H9 (cell line): ENCODE measurements around the gene CYB5B. TPM values are rescaled to one million over a fixed set of nuclear protein-coding genes. Genes with fewer than 3 reads are reported as not detected.
A peak's percentile ranks its signal among the peaks of the same experiment; 100 is the strongest.

Source experiments
- DNase-seq: peaks from one replicate; pipeline ENCODE4 v3.0.0-alpha.2; 2017
- H2AFZ ChIP-seq: one replicate; pipeline ENCODE4 v1.6.1; 2013; ENCODE audit warnings: mild to moderate bottlenecking, low read length, control low read depth, moderate library complexity
- H2AK5ac ChIP-seq: 2 replicates; pipeline ENCODE4 v1.6.1; 2013; ENCODE audit warnings: low read length, control low read depth, mixed read lengths; ENCODE audit not compliant: insufficient read length
- H2BK120ac ChIP-seq: one replicate; pipeline ENCODE4 v1.6.1; 2013; ENCODE audit warnings: low read depth, mild to moderate bottlenecking, low read length, control low read depth, inconsistent platforms; ENCODE audit not compliant: poor library complexity, severe bottlenecking
- H2BK12ac ChIP-seq: 2 replicates; pipeline ENCODE4 v1.6.1; 2013; ENCODE audit warnings: low read length, control low read depth, mixed read lengths, low read depth; ENCODE audit not compliant: insufficient read length
- H2BK15ac ChIP-seq: 2 replicates; pipeline ENCODE4 v1.6.1; 2013; ENCODE audit warnings: low read depth, low read length, control low read depth
- H2BK20ac ChIP-seq: one replicate; pipeline ENCODE4 v1.6.1; 2013; ENCODE audit warnings: low read depth, mild to moderate bottlenecking, low read length, control low read depth, inconsistent platforms; ENCODE audit not compliant: poor library complexity, severe bottlenecking
- H2BK5ac ChIP-seq: 2 replicates; pipeline ENCODE4 v1.6.1; 2013; ENCODE audit warnings: low read length, control low read depth, mixed read lengths; ENCODE audit not compliant: insufficient read length
- H3K14ac ChIP-seq: 2 replicates; pipeline ENCODE4 v1.6.1; 2013; ENCODE audit warnings: low read length, control low read depth; ENCODE audit not compliant: insufficient read depth
- H3K18ac ChIP-seq: 2 replicates; pipeline ENCODE4 v1.6.1; 2013; ENCODE audit warnings: low read depth, mild to moderate bottlenecking, mixed read lengths, low read length, control low read depth; ENCODE audit not compliant: insufficient read length
- H3K23ac ChIP-seq: 2 replicates; pipeline ENCODE4 v1.6.1; 2013; ENCODE audit warnings: low read length, control low read depth, mixed read lengths, low read depth; ENCODE audit not compliant: insufficient read length
- H3K23me2 ChIP-seq: 2 replicates; pipeline ENCODE4 v1.6.1; 2013; ENCODE audit warnings: low read depth, mild to moderate bottlenecking, mixed read lengths, low read length, control low read depth; ENCODE audit not compliant: insufficient read length, poor library complexity, severe bottlenecking
- H3K27ac ChIP-seq: 2 replicates; pipeline ENCODE4 v1.5.1; 2013; ENCODE audit warnings: low read length, control low read depth, mixed read lengths, low read depth; ENCODE audit not compliant: insufficient read length
- H3K27me3 ChIP-seq: 2 replicates; pipeline ENCODE4 v1.6.1; 2013; ENCODE audit warnings: low read length, control low read depth, inconsistent platforms; ENCODE audit not compliant: insufficient read depth
- H3K4ac ChIP-seq: 2 replicates; pipeline ENCODE4 v1.6.1; 2013; ENCODE audit warnings: low read depth, mild to moderate bottlenecking, control low read depth, inconsistent platforms, low read length, moderate library complexity
- H3K4me1 ChIP-seq: 2 replicates; pipeline ENCODE4 v1.6.1; 2013; ENCODE audit warnings: low read length, control low read depth, inconsistent platforms; ENCODE audit not compliant: insufficient read depth
- H3K4me2 ChIP-seq: 2 replicates; pipeline ENCODE4 v1.6.1; 2013; ENCODE audit warnings: low read length, control low read depth, mixed read lengths; ENCODE audit not compliant: insufficient read length, insufficient read depth
- H3K56ac ChIP-seq: 2 replicates; pipeline ENCODE4 v1.6.1; 2013; ENCODE audit warnings: low read depth, mild to moderate bottlenecking, mixed read lengths, low read length, control low read depth; ENCODE audit not compliant: insufficient read length
- H3K79me1 ChIP-seq: 2 replicates; pipeline ENCODE4 v1.6.1; 2013; ENCODE audit warnings: low read depth, mild to moderate bottlenecking, moderate library complexity, low read length, control low read depth, inconsistent platforms; ENCODE audit not compliant: insufficient read depth, poor library complexity, severe bottlenecking
- H3K79me2 ChIP-seq: 2 replicates; pipeline ENCODE4 v1.6.1; 2013; ENCODE audit warnings: low read length, control low read depth, inconsistent platforms; ENCODE audit not compliant: insufficient read depth
- H3K9ac ChIP-seq: 2 replicates; pipeline ENCODE4 v1.6.1; 2013; ENCODE audit warnings: low read length, control low read depth, mixed read lengths; ENCODE audit not compliant: insufficient read length; ENCODE audit errors: extremely low read depth
- H3K9me3 ChIP-seq: one replicate; pipeline ENCODE4 v1.6.1; 2013; ENCODE audit warnings: low read depth, low read length, inconsistent platforms; ENCODE audit not compliant: control insufficient read depth
- H3T11ph ChIP-seq: one replicate; pipeline ENCODE4 v1.6.1; 2013; ENCODE audit warnings: mild to moderate bottlenecking, low read length, control low read depth, inconsistent platforms
- H4K20me1 ChIP-seq: one replicate; pipeline ENCODE4 v1.6.1; 2013; ENCODE audit not compliant: control insufficient read depth, insufficient read length, insufficient read depth
- H4K5ac ChIP-seq: 2 replicates; pipeline ENCODE4 v1.6.1; 2013; ENCODE audit warnings: low read depth, mild to moderate bottlenecking, mixed read lengths, low read length, control low read depth; ENCODE audit not compliant: insufficient read length
- H4K8ac ChIP-seq: replicated peaks from 2 replicates; pipeline ENCODE4 v1.6.1; 2013; ENCODE audit warnings: low read length, control low read depth, mixed read lengths, low read depth; ENCODE audit not compliant: insufficient read length
- H4K91ac ChIP-seq: 2 replicates; pipeline ENCODE4 v1.6.1; 2013; ENCODE audit warnings: low read depth, mild to moderate bottlenecking, moderate library complexity, mixed read lengths, low read length, control low read depth; ENCODE audit not compliant: insufficient read length
- H3K27ac Mint-ChIP-seq, 3 experiments: 2 replicates in 2 of 3; 3 replicates in 1 of 3; pipeline ENCODE4 v1.8.0; 2020 to 2021; ENCODE audit warnings: mixed read lengths in 3 of 3, mild to moderate bottlenecking in 1 of 3, moderate library complexity in 1 of 3
- H3K27me3 Mint-ChIP-seq: 2 replicates; pipeline ENCODE4 v1.8.0; 2021; ENCODE audit warnings: low read depth, mild to moderate bottlenecking, moderate library complexity, mixed read lengths
- H3K36me3 Mint-ChIP-seq, 3 experiments: 2 replicates in 2 of 3; 3 replicates in 1 of 3; pipeline ENCODE4 v1.8.0; 2020 to 2021; ENCODE audit warnings: low read depth in 3 of 3, mixed read lengths in 3 of 3; ENCODE audit not compliant: insufficient read depth in 1 of 3
- H3K4me1 Mint-ChIP-seq, 2 experiments: 2 replicates each; pipeline ENCODE4 v1.8.0; 2020; ENCODE audit warnings: mixed read lengths in 2 of 2
- H3K4me3 Mint-ChIP-seq, 2 experiments: 2 replicates in 1 of 2; 3 replicates in 1 of 2; pipeline ENCODE4 v1.8.0; 2020 to 2021; ENCODE audit warnings: mild to moderate bottlenecking in 2 of 2, mixed read lengths in 2 of 2, moderate library complexity in 1 of 2
- H3K9me3 Mint-ChIP-seq, 2 experiments: 2 replicates in 1 of 2; 3 replicates in 1 of 2; pipeline ENCODE4 v1.8.0; 2020; ENCODE audit warnings: mild to moderate bottlenecking in 2 of 2, mixed read lengths in 2 of 2, moderate library complexity in 1 of 2
- WGBS: extraction: QIAGEN DNeasy Blood & Tissue Kit; methylation state at CpG from one replicate; pipeline ENCODE4 v1.1.7; 2013; ENCODE audit warnings: missing lambda C conversion rate, low lambda C conversion rate, mixed read lengths; ENCODE audit not compliant: insufficient read length; ENCODE audit errors: extremely low coverage; 5-methylcytosine and 5-hydroxymethylcytosine counted together
- long read RNA-seq: library from polyadenylated mRNA; unstranded; transcript quantifications from one replicate; pipeline ENCODE4 v2.0.0, GENCODE V29; 2020
- total RNA-seq: library from RNA; stranded (reverse); gene quantifications from 2 replicates; pipeline ENCODE4 v1.2.1, GENCODE V29; 2021
- TF ChIP-seq, protein P1 (sequence below): fragments of 200-600 bp; sonication (generic); conservative IDR thresholded peaks from 3 replicates; pipeline ENCODE4 v1.8.0; 2021; ENCODE audit warnings: antibody characterized with exemption, mild to moderate bottlenecking

The CYB5B gene, protein sequence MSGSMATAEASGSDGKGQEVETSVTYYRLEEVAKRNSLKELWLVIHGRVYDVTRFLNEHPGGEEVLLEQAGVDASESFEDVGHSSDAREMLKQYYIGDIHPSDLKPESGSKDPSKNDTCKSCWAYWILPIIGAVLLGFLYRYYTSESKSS
- 126 and 132 TPM in 2 replicates for total RNA-seq
- long read RNA-seq, full-length matches to known transcripts, result 549 of 561 reads
- long read RNA-seq, partial matches to known transcripts, result 3 of 561 reads
- long read RNA-seq, other reads (novel, unspliced or antisense), result 9 of 561 reads

GRCh38 chr16:69424053-69424934 lies at the start of gene CYB5B:
TSS of gene CYB5B (plus strand) at chr16:69424619. CDS start at chr16:69424684, 65 bp downstream.
- H3T11ph ChIP-seq, result no peak within 1 kb of the TSS
- Mint-ChIP-seq H3K9me3 (peaks cover 2 to 6% of the 10 kb centered on the region in 2 experiments; a peak in 2 of 5 replicates), H3K4me3 (peak within 1 kb of the TSS; percentile 97 to 98), H3K4me1 (peaks cover 7 to 9% of the 10 kb centered on the region in 2 experiments), H3K27me3 (no peaks in the 10 kb centered on the region), H3K36me3 (peaks cover 22 to 30% (median 28%) of the 10 kb centered on the region in 3 experiments), H3K27ac (peak within 1 kb of the TSS; percentile 98 to 99 (median 98))
- no peak within 1 kb of the TSS for H4K8ac ChIP-seq
- DNase-seq, result peak; percentile 99
- peaks cover 4% of the 10 kb centered on the region for H3K9me3 ChIP-seq
- H3K23me2 ChIP-seq, result peaks cover 9% of the 10 kb centered on the region
- H3K4me2 ChIP-seq, result peak within 1 kb of the TSS; percentile 95
- no peak within 1 kb of the TSS for H2BK15ac ChIP-seq
- H3K18ac ChIP-seq, result peak within 1 kb of the TSS; percentile 9
- TF ChIP-seq, protein P1, sequence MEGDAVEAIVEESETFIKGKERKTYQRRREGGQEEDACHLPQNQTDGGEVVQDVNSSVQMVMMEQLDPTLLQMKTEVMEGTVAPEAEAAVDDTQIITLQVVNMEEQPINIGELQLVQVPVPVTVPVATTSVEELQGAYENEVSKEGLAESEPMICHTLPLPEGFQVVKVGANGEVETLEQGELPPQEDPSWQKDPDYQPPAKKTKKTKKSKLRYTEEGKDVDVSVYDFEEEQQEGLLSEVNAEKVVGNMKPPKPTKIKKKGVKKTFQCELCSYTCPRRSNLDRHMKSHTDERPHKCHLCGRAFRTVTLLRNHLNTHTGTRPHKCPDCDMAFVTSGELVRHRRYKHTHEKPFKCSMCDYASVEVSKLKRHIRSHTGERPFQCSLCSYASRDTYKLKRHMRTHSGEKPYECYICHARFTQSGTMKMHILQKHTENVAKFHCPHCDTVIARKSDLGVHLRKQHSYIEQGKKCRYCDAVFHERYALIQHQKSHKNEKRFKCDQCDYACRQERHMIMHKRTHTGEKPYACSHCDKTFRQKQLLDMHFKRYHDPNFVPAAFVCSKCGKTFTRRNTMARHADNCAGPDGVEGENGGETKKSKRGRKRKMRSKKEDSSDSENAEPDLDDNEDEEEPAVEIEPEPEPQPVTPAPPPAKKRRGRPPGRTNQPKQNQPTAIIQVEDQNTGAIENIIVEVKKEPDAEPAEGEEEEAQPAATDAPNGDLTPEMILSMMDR, result no peak
- H3K23ac ChIP-seq, result no peak within 1 kb of the TSS
- no peak within 1 kb of the TSS for H4K5ac ChIP-seq
- no peak within 1 kb of the TSS for H3K56ac ChIP-seq
- no peaks in the 10 kb centered on the region for H3K4me1 ChIP-seq
- no peak within 1 kb of the TSS for H3K27ac ChIP-seq
- no peak within 1 kb of the TSS for H2AFZ ChIP-seq
- peaks cover 20% of the 10 kb centered on the region; the same call in 1 of the 2 replicates for H3K79me2 ChIP-seq
- H2BK12ac ChIP-seq, result no peak within 1 kb of the TSS
- no peaks in the 10 kb centered on the region for H3K27me3 ChIP-seq
- no peak within 1 kb of the TSS for H4K91ac ChIP-seq
- H2BK120ac ChIP-seq, result no peak within 1 kb of the TSS
- WGBS, result no CpG with 5 or more reads among the region's 40 CpGs
- H3K4ac ChIP-seq, result no peak within 1 kb of the TSS
- no peak within 1 kb of the TSS for H2BK5ac ChIP-seq
- peaks cover 3% of the 10 kb centered on the region for H3K79me1 ChIP-seq
- no peak within 1 kb of the TSS for H2AK5ac ChIP-seq
- no peaks in the 10 kb centered on the region for H4K20me1 ChIP-seq
- H2BK20ac ChIP-seq, result no peak within 1 kb of the TSS
- H3K9ac ChIP-seq, result peak within 1 kb of the TSS; percentile 71
- peak within 1 kb of the TSS; percentile 28; the same call in 1 of the 2 replicates for H3K14ac ChIP-seq
